AML-193 (cell line): Measurements from ENCODE around the gene KRT34.
"Not testable (repeated sequence)": the region's sequence is repeated elsewhere in the genome, so short reads cannot be mapped to it uniquely, and the experiment has no call there.

Source experiments
- DNase-seq, 2 experiments: peaks; one replicate each; lab custom pipeline; 2025; lab: John Stamatoyannopoulos, UW

The KRT34 gene

DNA sequence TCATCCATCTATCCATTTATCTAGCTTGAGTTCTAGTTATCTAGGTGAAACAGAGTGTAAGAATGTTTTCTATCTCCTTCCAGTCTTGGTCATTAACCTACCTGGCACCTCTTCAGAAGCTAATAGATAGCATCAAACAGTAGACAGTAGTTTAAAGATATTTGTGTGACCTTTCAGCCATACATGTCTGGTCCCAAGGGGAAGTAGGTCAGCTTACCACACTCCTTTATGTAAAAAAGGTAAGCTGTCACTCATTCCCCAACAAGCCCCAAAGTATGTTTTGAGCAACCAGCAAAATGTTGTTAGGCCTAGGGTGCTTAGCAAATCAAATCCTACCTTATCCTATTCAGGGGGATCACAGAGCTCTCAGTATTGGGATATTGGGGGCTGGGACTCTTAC lies 16.0 kb downstream of the KRT34 start:
- DNase-seq: no peak

DNA sequence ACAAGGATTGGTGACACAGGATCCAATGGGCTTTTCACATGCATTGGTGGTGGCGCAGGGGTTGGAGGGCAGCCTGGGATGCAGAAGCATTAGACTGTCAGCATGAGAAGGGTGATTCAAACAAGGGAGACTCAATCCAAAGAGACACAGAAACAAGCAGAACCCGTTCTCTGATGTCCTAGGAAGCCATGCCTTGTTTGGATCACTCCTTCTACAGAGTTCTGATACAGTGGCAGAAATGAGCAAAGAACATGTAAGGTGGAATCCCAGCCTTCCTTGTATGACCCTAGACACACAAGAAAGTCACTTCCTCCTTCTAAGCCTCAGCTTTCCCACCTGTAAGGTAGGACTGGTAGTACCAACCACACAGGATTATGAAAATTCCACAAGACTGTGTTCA lies 18.2 kb downstream of the KRT34 start:
- no peak for DNase-seq

DNA sequence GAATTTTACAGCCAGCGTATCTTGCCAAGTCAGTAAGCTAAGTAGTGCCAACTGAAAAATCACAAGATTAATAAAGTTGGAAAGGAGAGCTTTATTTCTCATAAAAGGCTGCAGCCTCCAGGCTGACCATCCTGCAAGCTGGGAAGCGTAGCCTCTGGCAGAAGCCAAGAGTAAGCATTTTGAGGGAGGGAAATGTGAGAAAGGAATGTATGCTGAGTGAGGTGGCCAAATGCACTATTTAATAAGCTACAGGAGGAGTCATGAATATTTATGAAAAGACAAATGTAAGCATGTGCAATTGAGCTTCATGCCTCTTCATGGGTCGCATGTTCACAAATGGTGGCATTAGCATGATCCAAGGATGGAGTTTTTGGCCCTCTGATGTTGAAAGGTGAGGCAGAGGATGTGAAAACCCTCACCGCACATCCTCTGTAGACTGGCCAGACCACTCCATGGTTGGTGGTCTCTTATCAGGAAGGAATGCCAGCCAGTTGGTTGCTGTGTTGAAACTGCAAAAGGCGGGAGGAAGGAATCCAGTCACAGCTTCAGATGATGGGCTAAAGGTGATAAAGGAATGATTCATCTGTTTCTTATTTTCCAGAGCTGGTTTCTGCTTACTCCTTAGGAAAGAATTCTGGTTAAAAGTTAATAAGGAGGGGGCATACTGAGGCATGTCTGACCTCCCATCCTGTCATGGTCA lies 21.7 kb downstream of the KRT34 start:
- DNase-seq: no peak

DNA sequence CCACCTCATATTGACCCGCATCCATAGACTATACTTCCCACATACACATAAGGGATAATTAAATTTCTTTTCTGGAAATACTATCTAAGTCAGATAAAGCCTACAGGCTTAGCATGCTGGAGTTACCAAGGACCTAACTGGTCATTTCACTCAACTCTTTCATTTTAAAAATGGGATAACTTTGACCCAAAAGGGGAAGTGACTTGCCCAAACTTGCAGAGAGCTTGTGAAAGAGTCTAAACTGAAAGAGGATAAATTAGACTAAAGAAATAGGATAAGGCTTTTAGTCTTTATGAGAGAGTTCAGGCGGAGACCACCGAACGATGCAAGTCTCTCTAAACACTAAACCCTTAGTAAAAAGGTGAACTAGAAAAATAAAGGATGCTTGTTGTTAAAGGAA lies 27.6 kb downstream of the KRT34 start:
- peak; percentile 66 to 75 for DNase-seq

DNA sequence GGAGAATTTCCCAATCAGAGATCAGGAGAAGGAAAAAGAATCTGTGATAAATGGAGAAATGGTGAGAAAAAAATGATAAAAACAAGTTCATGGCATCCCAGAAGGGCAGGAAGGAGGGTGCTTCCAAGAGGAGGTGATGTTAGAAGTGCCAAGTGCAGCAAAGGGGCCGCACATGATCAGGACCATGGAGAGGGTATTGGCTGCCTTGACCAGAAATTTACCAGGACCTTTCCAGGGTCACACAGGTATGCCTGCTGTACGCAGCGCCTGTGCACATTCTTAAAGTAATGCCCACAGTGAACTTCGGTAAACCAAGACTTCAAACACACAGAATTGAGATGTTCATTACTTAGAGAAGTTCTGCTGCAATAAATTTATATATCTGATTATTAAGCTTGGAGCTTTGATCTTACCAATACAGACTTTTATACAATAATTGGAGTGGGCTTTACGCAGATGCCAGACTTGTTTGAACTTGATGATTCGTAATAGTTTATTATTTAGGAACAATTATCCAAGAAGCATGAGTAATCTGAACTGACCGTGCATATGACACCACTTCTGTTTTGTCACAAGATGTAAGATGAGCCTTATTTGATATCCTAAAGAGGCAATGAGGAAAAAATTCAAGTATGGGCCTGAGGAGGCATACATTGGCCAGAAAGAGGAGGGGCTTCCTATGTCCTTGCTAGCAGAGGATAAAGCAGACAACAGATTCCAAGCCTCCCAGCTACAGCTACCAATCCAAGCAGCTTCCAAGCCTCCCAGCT lies 29.3 kb downstream of the KRT34 start:
- no peak for DNase-seq

DNA sequence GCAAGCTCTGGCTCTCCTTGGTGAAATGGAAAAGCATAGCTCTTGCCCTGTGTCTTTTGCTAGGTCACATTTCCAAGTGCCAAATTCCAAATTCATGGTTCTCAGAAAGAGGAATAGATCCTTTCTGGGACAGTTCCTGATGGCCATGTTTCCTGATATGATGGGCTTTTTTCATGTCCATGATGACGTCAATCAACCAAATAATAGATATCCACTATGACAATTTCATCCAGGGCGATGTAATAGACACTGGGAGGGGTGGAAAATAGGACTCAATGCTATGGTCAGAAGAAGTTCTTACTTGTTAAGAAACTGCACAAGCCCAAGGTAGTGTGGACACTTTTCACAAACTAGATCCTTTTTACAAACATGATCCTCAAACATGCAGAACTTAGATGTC lies 30.9 kb downstream of the KRT34 start:
- DNase-seq: no peak

DNA sequence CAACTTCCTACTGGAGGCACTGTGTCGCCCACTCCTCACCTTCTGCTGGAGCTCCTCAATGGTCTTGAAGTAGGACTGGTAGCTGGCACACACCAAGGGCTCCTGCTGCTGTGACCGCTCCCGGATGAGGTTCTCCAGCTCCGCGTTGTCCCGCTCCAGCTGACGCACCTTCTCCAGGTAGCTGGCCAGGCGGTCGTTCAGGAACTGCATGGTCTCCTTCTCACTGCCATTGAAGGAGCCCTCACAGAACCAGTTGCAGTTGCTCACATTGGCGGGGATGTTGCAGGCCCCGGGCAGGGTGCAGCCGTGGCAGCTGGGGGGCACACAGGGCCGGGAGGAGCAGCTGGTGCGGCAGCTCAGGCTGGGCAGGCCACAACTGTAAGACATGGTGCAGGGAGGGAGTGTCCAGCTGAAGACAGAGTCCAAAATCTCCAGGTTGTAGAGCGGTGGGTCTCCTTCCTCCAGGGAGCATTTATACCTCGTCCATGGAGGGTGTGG lies 31.7 kb downstream of the KRT34 start, which contains the start of gene KRT33A:
Gene KRT33A (minus strand): TSS at position 448 of the 498 bp plus-strand sequence. CDS start 61 bp downstream, at position 387.
- DNase-seq: not testable (repeated sequence)

DNA sequence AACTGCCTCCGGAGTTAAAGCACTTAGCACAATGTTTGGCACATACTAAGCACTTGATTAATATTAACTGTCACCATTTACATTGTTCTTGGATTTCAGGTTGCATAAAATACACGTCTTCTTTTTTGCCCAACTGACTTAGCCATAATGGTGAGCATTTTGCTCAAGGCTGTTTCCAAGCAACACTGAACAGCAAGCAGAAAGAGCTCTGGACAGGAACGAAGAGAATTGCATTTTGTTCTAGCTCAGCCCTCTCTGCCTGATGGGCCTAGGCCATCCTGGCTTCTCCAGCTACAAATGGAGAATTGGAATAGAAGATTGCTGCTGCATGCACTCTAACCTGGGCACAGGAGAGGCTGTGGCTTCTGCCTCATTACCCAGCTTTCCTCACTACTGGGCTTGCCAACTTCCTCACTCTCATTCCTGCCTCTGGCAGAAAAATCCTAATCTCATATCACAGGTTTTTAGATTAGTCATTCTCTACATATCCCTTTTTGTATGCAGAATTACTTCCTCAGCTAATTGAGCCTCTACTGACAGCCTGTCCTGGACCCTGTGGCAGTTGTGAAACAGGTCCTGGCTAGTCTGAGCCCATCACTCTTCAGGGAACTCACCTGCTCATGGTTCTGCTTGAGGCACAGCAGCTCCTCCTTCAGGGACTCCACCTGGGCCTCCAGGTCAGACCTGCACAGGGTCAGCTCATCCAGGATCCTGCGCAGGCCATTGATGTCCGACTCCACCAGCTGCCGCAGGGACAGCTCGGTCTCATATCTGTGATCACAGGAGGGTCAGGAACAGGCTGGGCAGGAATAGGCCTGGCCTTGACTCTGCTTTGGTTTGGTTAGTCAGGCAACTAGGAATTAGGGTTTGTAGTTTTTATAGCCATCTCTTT lies 34.0 kb downstream of the KRT34 start:
- no peak for DNase-seq

DNA sequence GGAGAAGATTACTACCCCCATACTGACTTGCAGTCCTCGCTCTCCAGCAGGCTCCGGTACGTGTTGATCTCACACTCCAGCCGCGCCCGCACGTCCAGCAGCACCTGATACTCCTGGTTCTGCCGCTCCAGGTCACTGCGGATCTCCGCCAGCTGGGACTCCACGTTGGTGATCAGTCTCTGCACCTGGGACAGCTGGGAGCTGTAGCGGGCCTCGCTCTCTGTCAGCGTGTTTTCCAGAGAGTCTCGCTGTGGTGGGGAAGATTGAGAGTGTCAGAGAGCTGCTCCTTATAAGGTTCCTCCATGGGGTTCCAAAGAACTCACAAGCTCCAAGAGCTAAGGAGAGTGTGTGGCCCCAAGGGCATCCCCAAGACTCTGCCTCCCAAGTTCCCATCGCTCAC lies 35.7 kb downstream of the KRT34 start:
- not testable (repeated sequence) for DNase-seq

DNA sequence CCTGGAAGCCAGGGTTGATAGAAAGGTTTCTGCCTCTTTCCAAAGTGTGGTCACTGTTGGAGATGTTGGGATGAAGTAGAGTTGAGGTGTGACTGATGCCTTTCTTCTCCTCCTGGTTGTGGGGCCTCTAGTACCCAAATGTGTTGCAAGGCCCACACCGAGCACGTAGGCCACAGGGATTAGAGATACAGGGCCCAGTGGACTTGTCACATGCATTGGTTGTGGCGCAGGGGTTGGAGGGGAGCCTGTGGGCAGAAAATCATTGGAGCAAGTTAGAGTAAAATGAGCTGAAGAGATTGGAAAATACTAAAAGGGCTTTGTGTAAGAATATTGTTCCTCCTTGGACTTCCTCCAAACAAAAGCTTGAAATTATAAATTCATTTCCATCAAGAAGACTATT lies 36.1 kb downstream of the KRT34 start:
- no peak for DNase-seq

DNA sequence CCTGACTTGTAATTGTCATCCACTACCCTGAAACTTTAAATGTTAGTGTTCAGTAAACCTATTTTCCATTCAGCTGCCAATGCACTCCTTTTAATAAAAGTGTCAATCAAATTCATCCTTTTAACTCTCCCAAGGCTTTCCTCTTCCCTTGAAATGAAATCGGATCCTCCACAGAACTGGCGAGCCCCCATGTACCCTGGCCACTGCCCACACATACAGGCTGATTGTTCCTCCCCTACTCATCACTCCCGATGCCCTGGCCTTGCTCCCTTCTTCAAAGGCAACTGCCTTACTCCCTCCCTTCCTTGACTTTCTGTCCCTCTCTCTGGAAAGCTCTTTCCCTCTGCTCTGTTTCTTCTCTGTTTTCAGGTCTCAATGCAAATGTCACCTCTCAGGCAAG lies 39.1 kb downstream of the KRT34 start:
- DNase-seq: no peak

DNA sequence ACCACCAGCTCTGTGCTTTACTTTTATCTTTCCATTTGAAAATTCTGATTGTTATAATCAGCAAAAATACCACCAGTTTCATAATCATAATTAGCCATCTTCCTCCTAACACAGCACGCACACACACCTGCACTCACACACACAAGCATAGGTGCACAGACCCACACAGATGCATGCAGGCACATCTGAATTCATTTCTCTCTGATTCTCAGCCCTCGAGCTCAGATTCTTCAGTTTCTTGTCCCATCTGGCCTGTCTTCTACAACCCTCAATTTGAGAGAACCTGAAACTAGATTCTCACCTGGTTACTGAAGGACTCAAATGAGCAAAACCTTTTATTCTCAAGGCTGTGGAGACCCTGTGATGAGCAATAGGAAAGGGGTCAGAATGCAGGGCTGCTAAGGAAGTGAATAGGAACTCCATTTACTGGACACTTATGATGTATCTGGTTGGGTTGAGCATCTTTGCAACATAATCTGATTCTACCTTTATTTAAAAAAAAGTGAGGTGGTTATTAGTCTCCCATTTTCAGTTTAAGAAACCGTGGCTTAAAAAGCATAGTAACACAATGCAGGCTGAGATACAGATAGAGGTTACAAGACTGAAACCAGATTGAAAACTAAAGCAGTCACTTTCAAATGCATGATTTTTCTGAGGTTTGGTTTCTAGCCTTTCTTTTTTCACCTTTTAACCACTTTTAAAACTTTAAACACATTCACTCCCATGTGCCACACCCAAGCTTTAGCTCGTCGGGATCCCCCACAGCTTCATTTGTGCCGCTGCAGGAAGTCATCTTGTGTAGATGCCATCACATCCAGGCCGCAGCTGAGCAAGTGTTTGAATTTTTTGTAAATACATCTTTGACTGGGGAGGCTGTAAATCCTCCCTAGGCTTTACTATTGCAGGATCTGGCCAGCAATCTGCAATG lies 40.9 kb downstream of the KRT34 start:
- no peak for DNase-seq

DNA sequence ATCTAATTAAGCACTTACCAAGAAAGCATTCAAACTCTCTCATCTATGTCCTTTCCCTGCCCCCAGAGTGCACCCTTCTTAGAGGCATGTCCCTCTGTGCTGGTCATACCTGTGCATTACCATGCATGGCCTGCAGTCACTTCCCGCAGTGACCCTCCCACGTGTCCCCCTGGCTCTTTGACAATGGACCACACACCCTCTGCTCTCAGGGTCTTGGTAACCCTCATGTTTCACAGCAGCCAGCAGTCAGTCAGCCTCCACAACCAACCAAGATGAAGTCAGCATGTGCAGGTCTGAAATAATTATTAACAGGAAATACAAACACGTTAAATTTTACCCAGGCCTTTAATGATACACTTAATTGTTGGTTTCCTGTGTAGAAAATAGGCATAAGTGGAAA lies 41.6 kb downstream of the KRT34 start:
- no peak for DNase-seq

DNA sequence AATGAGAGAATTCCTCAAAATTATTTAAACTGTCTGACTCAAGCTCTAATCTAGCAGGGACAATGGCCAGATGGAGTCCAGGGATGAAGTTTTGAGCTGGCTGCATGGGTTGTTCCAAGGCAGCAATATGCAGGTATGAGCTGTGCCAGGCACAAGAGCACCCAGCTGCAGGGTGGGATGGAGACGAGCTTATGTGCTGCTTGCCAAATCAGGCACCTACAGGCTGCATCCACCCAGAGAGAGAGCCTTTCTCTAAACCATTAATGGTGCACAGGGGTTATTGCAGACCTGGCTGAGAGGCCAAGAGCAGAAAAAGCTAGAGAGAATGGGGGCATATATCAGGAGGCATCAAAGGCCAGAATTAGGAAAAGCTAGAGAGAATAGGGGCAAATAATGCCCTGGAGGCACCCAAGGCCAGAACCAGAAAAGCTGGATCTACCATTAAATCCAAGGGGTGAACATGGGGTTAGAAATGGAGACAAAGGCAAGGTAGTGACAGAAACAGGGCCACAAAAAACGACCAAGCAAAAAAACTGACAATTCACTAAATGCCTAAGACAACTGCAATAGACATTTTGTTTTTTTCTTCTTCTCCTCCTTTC lies 42.4 kb downstream of the KRT34 start:
- no peak for DNase-seq

DNA sequence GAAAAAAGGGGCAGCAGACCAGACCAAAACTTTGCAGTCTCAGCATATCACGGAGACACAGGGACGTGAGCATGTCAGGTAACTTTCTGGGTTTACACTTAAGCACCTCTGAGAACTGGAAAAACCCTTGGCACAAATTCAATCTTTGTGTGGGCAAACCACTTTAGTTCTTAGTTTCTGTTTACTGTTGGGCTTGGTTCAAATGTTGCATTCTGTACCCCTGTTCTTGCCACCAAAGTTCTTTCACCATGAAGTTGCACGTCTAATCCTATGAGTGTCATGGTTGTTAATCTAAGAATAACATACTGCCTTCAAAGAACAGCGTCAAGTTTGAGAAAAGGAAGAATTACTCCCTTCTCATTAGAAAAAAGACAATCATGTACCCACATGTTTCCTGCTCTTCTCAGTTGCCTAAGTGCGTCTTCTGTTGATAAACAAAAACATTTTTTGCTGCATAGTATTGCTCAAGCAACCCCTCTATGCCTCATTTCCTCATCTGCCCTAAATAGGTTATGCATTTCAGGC lies 43.1 kb downstream of the KRT34 start:
- no peak for DNase-seq

DNA sequence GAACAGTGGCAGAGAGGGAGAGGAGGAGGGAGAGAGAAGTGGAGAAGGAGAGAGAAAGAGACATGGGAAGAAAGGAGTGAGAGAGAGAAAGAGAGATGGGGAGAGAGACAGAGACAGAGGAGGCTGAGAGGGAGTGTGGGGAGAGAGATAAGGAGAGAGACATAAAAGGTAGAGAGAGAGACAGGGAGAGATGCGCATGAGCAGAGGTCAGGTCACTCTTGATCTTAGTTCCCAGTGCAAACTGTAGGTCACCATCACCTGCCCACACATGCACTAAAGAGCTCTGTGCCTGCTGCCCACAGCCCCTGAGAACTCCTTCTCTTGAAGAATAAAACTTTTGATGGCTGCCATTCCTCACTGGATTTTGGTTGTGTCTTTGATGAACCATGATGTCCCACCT lies 46.4 kb downstream of the KRT34 start:
- DNase-seq: no peak

DNA sequence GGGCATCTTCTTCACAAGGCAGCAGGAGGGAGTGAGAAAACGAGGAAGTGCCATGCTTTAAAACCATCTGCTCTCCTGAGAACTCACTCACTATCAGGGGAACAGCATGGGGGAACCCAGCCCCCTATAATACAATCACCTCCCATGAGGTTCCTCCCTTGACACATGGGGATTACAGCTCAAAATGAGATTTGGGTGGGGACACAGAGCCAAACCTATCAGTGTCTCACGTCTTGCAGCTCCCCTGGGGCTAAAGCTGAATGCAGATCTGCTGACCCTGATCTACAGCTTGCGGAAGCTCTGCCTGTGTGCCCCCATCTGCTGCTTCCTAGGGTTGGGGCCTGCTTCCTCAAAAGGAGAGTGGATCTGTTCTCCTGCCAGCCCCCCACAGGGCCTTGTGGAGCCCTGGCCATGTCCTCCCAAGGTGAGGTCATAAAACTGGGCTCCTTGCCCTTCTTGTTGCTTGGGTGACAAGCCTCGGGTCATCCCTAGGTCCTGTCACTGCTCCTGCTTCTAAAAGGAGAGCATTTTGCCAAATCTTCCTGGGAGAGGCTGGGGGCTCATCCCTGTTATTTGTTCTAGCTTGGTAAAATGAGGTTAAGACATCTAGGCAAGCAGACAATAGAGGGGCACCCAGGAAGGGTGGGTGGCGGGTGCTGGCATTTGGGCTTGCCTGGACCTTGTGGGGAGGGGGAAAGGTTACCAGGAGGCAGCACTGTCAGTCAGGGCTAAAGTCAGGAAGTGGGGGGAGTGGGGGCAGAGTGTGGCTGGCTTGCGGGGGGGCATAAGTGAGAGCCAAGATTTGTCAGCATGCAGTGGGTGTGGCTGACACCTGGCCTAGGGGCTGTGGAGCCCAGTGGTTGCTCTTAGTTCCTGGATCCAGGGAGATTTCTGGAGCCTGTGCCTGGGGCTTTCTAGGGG lies 47.5 kb downstream of the KRT34 start:
- no peak for DNase-seq

DNA sequence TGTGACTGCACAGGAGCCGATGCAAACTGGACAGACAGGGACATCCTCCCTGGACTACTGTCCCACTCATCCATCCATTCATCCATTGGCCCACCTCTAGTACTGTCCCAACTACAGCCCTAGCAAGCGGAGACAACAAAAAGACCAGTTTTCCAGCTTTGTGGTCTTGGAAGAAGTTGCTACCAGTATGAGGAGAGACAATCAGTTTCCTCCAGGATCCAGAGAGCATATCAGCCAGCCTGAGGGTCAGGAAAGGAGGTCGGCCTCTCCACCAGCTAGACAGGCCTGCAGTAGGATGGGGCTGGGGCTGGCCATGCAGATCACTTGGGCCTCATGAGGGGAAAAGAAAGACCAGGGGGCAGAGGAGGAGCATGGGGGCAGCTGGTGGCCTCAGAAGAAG lies 48.3 kb downstream of the KRT34 start:
- no peak for DNase-seq

DNA sequence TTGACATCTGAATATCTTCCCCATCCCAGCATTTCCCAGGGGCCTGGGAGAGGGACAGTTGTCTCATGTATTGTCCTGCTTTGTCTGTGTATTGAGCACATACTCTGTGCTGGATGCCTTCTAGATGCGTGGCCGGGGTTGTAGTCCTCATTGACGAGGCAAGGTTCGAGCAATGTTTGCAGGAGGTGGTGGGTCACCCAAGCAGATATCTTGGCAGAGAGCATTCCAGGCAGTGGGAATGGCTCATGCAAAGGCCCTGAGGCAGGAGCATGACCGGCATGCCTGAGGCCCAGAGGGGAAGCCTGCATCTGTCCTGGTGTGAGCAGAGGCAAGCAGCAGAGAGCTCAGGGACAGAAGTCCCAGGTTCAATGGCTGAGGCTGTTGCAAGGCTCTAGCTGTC lies 49.0 kb downstream of the KRT34 start:
- DNase-seq: no peak

DNA sequence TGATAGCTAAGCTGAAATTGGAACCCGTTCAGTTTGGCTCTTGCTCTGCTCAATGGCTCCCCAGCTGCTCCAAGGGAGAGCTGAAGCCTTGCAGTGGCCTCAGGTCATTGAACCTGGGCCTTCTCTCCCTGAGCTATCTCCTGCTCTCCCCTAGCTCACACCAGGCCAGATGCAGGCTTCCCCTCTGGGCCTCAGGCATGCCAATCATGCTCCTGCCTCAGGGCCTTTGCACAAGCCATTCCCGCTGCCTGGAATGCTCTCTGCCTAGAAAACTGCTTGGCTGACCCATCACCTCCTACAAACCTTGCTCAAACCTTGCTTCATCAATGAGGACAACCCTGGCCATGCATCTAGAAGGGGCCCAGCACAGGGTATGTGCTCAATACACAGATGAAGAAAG lies 49.9 kb downstream of the KRT34 start:
- DNase-seq: no peak
